ENCODE measurements around the gene PGPEP1.
"Not testable (repeated sequence)": the region's sequence is repeated elsewhere in the genome, so short reads cannot be mapped to it uniquely, and the experiment has no call there.

PGPEP1 gene

DNA sequence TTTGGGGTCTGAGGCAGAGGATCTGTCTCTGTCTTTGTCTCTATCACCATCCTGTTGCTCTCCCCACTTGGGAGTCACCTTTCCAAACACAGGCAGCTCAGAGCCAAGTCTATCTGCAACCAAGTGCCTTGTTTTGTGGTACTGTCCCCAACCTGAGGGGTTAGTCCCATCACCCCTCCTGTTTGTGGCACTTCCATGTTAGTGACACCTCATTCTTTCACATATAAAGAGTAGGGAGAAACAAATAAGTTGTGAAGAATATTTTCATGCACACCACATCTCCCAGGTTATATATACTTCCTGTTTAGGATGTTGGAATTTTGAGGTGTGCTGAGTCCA lies 49.3 kb downstream of the PGPEP1 start:
- DNase-seq (ENCODE audit: low read depth in 2 of 3, low spot score in 1 of 3), result no peak

GRCh38 chr19:18390065-18390907 lies 49.9 kb downstream of the PGPEP1 start:
- DNase-seq (ENCODE audit: low read depth in 2 of 3, low spot score in 1 of 3), result no peak

DNA sequence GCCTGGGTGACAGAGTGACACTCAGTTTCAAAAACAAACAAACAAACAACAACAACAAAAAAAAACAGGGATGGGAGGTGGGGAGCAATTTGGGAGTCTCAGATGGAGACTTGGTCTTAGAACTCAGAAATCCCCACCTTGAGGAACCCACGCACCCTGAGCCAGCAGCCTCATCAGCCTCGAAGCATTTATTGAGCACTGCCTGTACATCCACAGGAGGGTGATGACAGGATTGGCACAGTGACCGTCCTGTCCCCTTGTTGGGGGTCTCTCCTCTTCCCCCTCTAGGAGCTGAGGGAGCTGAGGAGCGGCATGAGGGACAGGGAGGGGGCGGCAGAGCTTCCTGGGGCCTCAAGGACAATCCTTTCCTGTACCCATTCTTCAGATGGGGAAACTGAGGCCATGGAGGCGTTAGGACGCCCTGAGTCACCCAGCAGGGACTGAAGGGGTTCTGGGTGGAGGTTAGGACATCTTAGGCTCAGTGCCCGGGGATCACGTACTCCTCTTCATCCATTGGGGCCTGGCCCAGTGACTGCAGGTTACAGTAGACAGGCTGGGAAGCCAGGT lies 51.2 kb downstream of the PGPEP1 start:
- DNase-seq (ENCODE audit: low read depth in 2 of 3, low spot score in 1 of 3), result no peak

GRCh38 chr19:18392417-18392816 lies 52.0 kb downstream of the PGPEP1 start:
- no peak for DNase-seq (ENCODE audit: low read depth in 2 of 3, low spot score in 1 of 3)

DNA sequence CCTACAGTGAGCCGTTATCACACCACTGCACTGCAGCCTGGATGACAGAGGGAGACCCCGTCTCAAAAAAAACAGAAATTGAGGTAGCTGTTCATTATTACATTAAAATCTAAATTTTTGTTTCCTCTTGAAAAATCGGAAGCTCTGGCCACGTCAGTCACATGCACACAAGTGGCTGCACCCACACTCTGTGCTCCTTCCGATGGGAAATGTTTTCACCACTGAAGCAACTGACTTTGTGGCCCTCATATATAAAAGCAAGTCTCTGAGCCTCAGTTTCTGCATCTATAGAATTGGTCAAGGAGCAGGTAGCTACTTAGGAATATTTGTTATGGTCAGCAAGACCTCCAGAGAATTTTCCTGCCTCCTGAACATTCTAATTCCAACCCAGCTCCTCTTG lies 52.5 kb downstream of the PGPEP1 start:
- no peak for DNase-seq (ENCODE audit: low read depth in 2 of 3, low spot score in 1 of 3)

GRCh38 chr19:18393836-18394235 lies 53.4 kb downstream of the PGPEP1 start:
- no peak for DNase-seq (ENCODE audit: low read depth in 2 of 3, low spot score in 1 of 3)

- DNase-seq (ENCODE audit: low read depth in 2 of 3, low spot score in 1 of 3), result no peak
These were observed 56.3 kb downstream of the PGPEP1 start for GRCh38 chr19:18396471-18397241.

- DNase-seq (ENCODE audit: low read depth in 2 of 3, low spot score in 1 of 3), result no peak
These were observed 57.1 kb downstream of the PGPEP1 start, which contains the start of gene LRRC25 for GRCh38 chr19:18397242-18398202. Gene LRRC25, minus strand, starts transcription at chr19:18397622. Its CDS starts 659 bp downstream, at chr19:18396963.

- DNase-seq (ENCODE audit: low read depth in 2 of 3, low spot score in 1 of 3), result no peak
These were observed 58.6 kb downstream of the PGPEP1 start for GRCh38 chr19:18399008-18399407.

GRCh38 chr19:18401580-18402112 lies 61.2 kb downstream of the PGPEP1 start:
- DNase-seq (ENCODE audit: low read depth in 2 of 3, low spot score in 1 of 3), result no peak

DNA sequence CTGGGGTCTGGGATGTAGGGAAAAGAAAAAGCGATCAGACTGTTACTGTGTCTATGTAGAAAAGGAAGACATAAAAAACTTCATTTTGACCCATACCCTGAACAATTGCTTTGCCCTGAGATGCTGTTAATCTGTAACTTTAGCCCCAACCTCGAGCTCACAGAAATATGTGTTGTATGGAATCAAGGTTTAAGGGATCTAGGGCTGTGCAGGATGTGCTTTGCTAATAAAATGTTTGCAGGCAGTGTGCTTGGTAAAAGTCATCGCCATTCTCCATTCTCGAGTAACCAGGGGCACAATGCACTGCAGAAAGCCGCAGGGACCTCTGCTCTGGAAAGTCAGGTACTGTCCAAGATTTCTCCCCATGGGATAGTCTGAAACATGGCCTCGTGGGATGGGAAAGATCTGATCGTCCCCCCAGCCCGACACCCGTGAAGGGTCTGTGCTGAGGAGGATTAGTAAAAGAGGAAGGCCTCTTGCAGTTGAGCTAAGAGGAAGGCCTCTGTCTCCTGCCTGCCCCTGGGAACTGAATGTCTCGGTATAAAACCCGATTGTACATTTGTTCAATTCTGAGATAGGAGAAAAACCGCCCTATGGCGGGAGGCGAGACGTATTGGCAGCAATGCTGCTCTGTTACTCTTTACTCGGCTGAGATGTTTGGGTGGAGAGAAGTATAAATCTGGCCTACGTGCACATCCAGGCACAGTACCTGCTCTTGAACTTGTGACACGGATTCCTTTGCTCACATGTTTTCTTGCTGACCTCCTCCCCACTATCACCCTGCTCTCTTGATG lies 62.3 kb downstream of the PGPEP1 start:
- DNase-seq (ENCODE audit: low read depth in 2 of 3, low spot score in 1 of 3), result not testable (repeated sequence)

DNA sequence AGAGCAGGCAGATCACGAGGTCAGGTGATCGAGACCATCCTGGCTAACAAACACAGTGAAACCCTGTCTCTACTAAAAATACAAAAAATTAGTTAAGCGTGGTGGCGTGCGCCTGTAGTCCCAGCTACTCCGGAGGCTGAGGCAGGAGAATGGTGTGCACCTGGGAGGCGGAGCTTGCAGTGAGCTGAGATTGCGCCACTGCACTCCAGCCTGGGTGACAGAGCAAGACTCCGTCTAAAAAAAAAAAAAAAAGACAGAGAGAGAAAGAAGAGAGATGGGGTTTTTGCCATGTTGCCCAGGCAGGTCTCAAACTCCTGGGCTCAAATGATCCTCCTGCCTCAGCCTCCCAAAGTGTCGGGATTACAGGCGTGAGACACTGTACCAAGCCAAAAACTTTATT lies 65.4 kb downstream of the PGPEP1 start:
- not testable (repeated sequence) for DNase-seq (ENCODE audit: low read depth in 2 of 3, low spot score in 1 of 3)

DNA sequence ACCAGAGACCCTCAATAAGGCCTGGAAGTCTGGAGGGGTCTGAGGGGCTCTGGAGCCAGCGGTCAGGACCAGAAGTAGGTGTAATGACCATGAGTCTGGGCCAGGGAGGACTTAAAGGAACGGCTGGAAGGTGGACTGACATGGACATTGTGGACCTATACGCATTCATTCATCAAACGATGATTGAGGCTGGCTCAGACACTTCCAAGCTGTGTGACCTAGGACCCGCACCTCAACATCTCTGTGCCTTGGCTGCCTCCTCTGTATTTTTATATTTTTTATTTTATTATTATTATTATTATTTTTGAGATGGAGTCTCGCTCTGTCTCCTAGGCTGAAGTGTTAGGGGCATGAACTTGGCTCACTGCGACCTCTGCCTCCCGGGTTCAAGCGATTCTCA lies 66.4 kb downstream of the PGPEP1 start:
- no peak for DNase-seq (ENCODE audit: low read depth in 2 of 3, low spot score in 1 of 3)

- DNase-seq (ENCODE audit: low read depth in 2 of 3, low spot score in 1 of 3), result no peak
These were observed 67.7 kb downstream of the PGPEP1 start for GRCh38 chr19:18408053-18408476.

GRCh38 chr19:18412610-18413239 lies 72.3 kb downstream of the PGPEP1 start:
- no peak for DNase-seq (ENCODE audit: low read depth in 2 of 3, low spot score in 1 of 3)

DNA sequence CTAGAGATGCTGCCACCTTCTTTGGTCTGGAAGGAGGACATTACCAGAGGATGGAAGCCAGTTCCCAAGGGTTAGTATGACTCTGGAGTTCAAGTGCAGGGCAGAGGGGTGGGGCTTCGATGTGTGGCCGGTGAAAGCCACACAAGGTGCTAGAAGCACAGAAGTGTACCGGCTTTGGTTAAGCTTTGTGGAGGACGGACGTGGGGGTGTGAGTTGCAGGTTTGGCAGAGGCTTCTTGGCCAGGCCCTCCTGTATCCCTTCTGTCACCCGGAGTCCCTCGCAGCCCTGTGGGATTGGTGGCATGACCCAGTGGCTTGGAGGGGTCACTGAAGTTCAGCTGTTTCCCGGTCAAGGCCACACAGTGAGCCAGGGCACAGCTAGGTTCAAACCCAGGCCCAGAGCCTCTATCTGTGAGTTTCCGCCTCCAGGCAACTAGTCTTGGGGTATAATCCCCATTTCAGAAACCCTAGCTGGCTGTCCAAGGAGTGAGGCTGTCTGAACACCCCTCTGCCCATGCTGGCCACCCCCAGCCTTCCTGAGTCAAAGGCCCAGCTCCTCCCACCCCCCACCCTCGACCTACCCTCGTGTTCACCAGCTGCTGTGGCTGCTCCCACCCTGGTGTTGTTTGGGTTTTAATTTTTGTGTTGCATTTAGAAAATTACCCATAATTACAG lies 74.2 kb downstream of the PGPEP1 start:
- no peak for DNase-seq (ENCODE audit: low read depth in 2 of 3, low spot score in 1 of 3)

DNA sequence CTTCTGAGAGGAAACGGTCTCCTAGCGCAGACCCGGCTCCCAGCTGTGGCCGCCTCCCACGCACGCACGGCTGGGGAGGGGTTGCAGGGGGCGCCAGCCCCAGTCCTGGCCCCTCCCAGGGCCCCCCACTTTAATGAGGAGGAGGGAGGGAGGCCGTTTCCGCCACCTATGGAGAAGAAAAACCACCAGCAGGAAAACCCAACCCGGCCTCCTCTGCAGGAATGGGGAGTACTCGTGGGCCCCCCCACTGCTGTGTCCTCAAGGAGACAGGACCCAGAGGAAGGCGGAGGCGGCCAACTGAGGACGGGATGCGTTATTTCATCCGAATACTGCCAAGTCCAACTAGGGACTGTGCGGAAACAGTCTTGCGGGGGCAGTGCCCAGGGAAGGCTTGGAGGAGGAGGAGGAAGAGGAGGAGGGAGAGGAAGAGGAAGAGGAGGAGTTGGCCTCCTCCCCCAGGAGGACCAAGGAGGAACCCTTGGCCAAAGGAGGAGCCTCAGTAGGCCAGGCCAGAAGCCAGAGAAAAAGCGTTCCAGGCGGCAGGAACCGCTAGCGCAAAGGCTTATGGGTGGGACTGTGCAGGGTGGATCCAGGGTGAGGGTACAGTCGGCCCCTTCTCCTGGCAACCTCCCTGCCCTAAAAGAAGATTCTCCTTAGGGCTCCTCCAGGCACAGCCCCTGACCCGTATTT lies 74.9 kb downstream of the PGPEP1 start:
- no peak for DNase-seq (ENCODE audit: low read depth in 2 of 3, low spot score in 1 of 3)

GRCh38 chr19:18416778-18417249 lies 76.4 kb downstream of the PGPEP1 start:
- peak in 1 of 3 donors; percentile 71 for DNase-seq (ENCODE audit: low read depth in 2 of 3, low spot score in 1 of 3)

Measured in stimulated activated CD4-positive, alpha-beta T cell treated with anti-CD3 and anti-CD28 coated beads, Interleukin-12 subunit alpha, Interleukin-12 subunit beta, amount 100 ng/mL, for 48 hours (primary cell).